PC-3 (cell line): ENCODE data around the gene SLC2A9. TPM values are rescaled to one million over a fixed set of nuclear protein-coding genes. Genes with fewer than 3 reads are reported as not detected.

Source experiments
- ATAC-seq: fragments of 200-7000 bp; cut with Tn5 transposase; 2 replicates; pipeline ENCODE4 v1.9.1; 2020; ENCODE audit warnings: mild to moderate bottlenecking, moderate library complexity
- BruUV-seq: library from RNA; stranded (reverse); fragments of 400-500 nt; replicated peaks from 2 replicates; lab custom pipeline; 2021; lab: Mats Ljungman, UMichigan
- CTCF ChIA-PET: fragments of 300-600 bp; sonication (Branson Sonifier 250); formaldehyde crosslinking; loops from one replicate; lab custom pipeline; 2022; ENCODE audit warnings: antibody characterized with exemption; lab: Charles Lee
- POLR2A ChIA-PET: fragments of 300-600 bp; sonication (Branson Sonifier 250); formaldehyde crosslinking; loops from one replicate; lab custom pipeline; 2022; ENCODE audit warnings: antibody characterized with exemption; ENCODE audit not compliant: unreplicated experiment; lab: Charles Lee
- DNase-seq: peaks from one replicate; pipeline ENCODE4 v3.0.0-alpha.2; 2015
- H2AFZ ChIP-seq: fragments of 300-600 bp; sonication (generic); 2 replicates; pipeline ENCODE4 v1.6.0; 2016; ENCODE audit warnings: antibody characterized with exemption, low read length
- H3F3A ChIP-seq: fragments of 300-600 bp; sonication (generic); one replicate; pipeline ENCODE4 v1.6.0; 2017; ENCODE audit warnings: antibody characterized with exemption, low read length, control low read depth, mild to moderate bottlenecking; ENCODE audit not compliant: unreplicated experiment
- H3K27ac ChIP-seq: fragments of 300-600 bp; sonication (generic); 2 replicates; pipeline ENCODE4 v1.5.1; 2016; ENCODE audit warnings: mild to moderate bottlenecking, low read length
- H3K27me3 ChIP-seq: fragments of 300-600 bp; sonication (generic); 2 replicates; pipeline ENCODE4 v1.6.1; 2016; ENCODE audit warnings: low read length, mixed read lengths
- H3K36me3 ChIP-seq: fragments of 300-600 bp; sonication (generic); 2 replicates; pipeline ENCODE4 v1.6.1; 2016; ENCODE audit warnings: low read depth, mixed run types, low read length, mixed read lengths
- H3K4me1 ChIP-seq: fragments of 300-600 bp; sonication (generic); 2 replicates; pipeline ENCODE4 v1.5.1; 2016; ENCODE audit warnings: low read length; ENCODE audit not compliant: insufficient read depth
- H3K4me2 ChIP-seq: fragments of 300-600 bp; sonication (generic); 2 replicates; pipeline ENCODE4 v1.6.0; 2016; ENCODE audit warnings: low read length
- H3K4me3 ChIP-seq: fragments of 300-600 bp; sonication (generic); 2 replicates; pipeline ENCODE4 v1.5.1; 2016; ENCODE audit warnings: mild to moderate bottlenecking, low read length, mixed read lengths
- H3K79me2 ChIP-seq: fragments of 300-600 bp; sonication (generic); 2 replicates; pipeline ENCODE4 v1.6.1; 2017; ENCODE audit warnings: low read length, mixed read lengths
- H3K9ac ChIP-seq: fragments of 300-600 bp; sonication (generic); 2 replicates; pipeline ENCODE4 v1.6.0; 2016; ENCODE audit warnings: mild to moderate bottlenecking, low read length
- H3K9me2 ChIP-seq: fragments of 300-600 bp; sonication (generic); replicated peaks from 2 replicates; pipeline ENCODE4 v1.6.1; 2016; ENCODE audit warnings: mixed run types, low read length, mixed read lengths
- H3K9me3 ChIP-seq: fragments of 300-600 bp; sonication (generic); 2 replicates; pipeline ENCODE4 v1.6.1; 2016; ENCODE audit warnings: low read length, mixed read lengths
- H4K20me1 ChIP-seq: fragments of 300-600 bp; sonication (generic); 2 replicates; pipeline ENCODE4 v1.6.1; 2016; ENCODE audit warnings: low read length, mixed read lengths
- CTCF ChIP-seq: fragments of 300-600 bp; sonication (generic); conservative IDR thresholded peaks from 2 replicates; pipeline ENCODE4 v1.5.1; 2017; ENCODE audit warnings: antibody characterized with exemption, low read depth, mild to moderate bottlenecking, low read length
- EZH2 ChIP-seq: fragments of 300-600 bp; sonication (generic); IDR thresholded peaks from one replicate; pipeline ENCODE4 v1.6.1; 2017; ENCODE audit warnings: antibody characterized with exemption, mild to moderate bottlenecking, low read length; ENCODE audit not compliant: unreplicated experiment
- EZH2phosphoT487 ChIP-seq: fragments of 300-600 bp; sonication (generic); IDR thresholded peaks from 2 replicates; pipeline ENCODE4 v1.6.1; 2018; ENCODE audit warnings: mild to moderate bottlenecking, antibody characterized with exemption, low read length, borderline replicate concordance
- intact Hi-C: fragments of 100-400 bp; cut with micrococcal nuclease; formaldehyde crosslinking; loops from 2 replicates; pipeline ENCODE4 v1.9.0; 2023
- total RNA-seq: library from RNA; depleted of rRNA; stranded (reverse); fragments of >200 nt; gene quantifications from 2 replicates; pipeline ENCODE4 v1.2.3, GENCODE V29; 2014

The SLC2A9 gene
- total RNA-seq, 1 experiment from 2014 or later = 0.11 TPM

GRCh38 chr4:9875516-9875915 is 145.8 kb downstream of the SLC2A9 start:
- TF ChIP-seq EZH2phosphoT487 (no peak), EZH2 (no peak), CTCF (no peak)
- H3K27me3 ChIP-seq = no peaks in the 10 kb centered on the region
- H3K4me2 ChIP-seq = no peak overlapping the region
- no peaks in the 10 kb centered on the region for H3F3A ChIP-seq
- no peaks in the 10 kb centered on the region for H3K9me2 ChIP-seq
- no peak overlapping the region for H2AFZ ChIP-seq
- intact Hi-C loops = no loop called here
- BruUV-seq = no TSS peak
- no peak overlapping the region for H3K4me3 ChIP-seq
- no peak overlapping the region for H3K9ac ChIP-seq
- no peaks in the 10 kb centered on the region for H4K20me1 ChIP-seq
- CTCF ChIA-PET = no interaction called here
- H3K27ac ChIP-seq = no peak overlapping the region
- POLR2A ChIA-PET = no interaction called here
- ATAC-seq (no peak), DNase-seq (no peak)
- no peaks in the 10 kb centered on the region for H3K36me3 ChIP-seq
- no peaks in the 10 kb centered on the region for H3K4me1 ChIP-seq
- no peaks in the 10 kb centered on the region for H3K9me3 ChIP-seq
- no peaks in the 10 kb centered on the region for H3K79me2 ChIP-seq

- DNase-seq (no peak), ATAC-seq (no peak)
- H3K9me3 ChIP-seq = no peaks in the 10 kb centered on the region
- no peak for TF ChIP-seq EZH2
- no peak for TF ChIP-seq CTCF
- TF ChIP-seq EZH2phosphoT487 = no peak
- no peaks in the 10 kb centered on the region for H3K9me2 ChIP-seq
- no TSS peak for BruUV-seq
- H3F3A ChIP-seq = no peaks in the 10 kb centered on the region
- no peak overlapping the region for H3K9ac ChIP-seq
- POLR2A ChIA-PET = no interaction called here
- CTCF ChIA-PET = no interaction called here
- H3K27ac ChIP-seq = no peak overlapping the region
- intact Hi-C loops = no loop called here
- H3K27me3 ChIP-seq = no peaks in the 10 kb centered on the region
- H3K4me2 ChIP-seq = no peak overlapping the region
- H3K79me2 ChIP-seq = no peaks in the 10 kb centered on the region
- no peak overlapping the region for H2AFZ ChIP-seq
- H3K4me3 ChIP-seq = no peak overlapping the region
- no peaks in the 10 kb centered on the region for H3K4me1 ChIP-seq
- H4K20me1 ChIP-seq = no peaks in the 10 kb centered on the region
- H3K36me3 ChIP-seq = no peaks in the 10 kb centered on the region
These were observed 146.9 kb downstream of the SLC2A9 start for GRCh38 chr4:9874385-9874784.

GRCh38 chr4:9870165-9870790 is 151.0 kb downstream of the SLC2A9 start:
- no peak overlapping the region for H3K9ac ChIP-seq
- no peaks in the 10 kb centered on the region for H4K20me1 ChIP-seq
- H2AFZ ChIP-seq = no peak overlapping the region
- no peaks in the 10 kb centered on the region for H3K4me1 ChIP-seq
- no peak for ATAC-seq
- no peak for DNase-seq
- no peak for TF ChIP-seq CTCF
- no peak for TF ChIP-seq EZH2phosphoT487
- TF ChIP-seq EZH2 = no peak
- H3K36me3 ChIP-seq = no peaks in the 10 kb centered on the region
- intact Hi-C loops = no loop called here
- no peaks in the 10 kb centered on the region for H3K27me3 ChIP-seq
- ChIA-PET POLR2A (no interaction called here), CTCF (no interaction called here)
- no peaks in the 10 kb centered on the region for H3K9me2 ChIP-seq
- H3K79me2 ChIP-seq = no peaks in the 10 kb centered on the region
- H3K4me2 ChIP-seq = no peak overlapping the region
- no peaks in the 10 kb centered on the region for H3F3A ChIP-seq
- H3K9me3 ChIP-seq = no peaks in the 10 kb centered on the region
- BruUV-seq = no TSS peak
- no peak overlapping the region for H3K27ac ChIP-seq
- H3K4me3 ChIP-seq = no peak overlapping the region
